GM19463 (cell line): ENCODE data around the gene FUT4.
A peak's percentile ranks its signal among the peaks of the same experiment; 100 is the strongest.
"Not testable (repeated sequence)": the region's sequence is repeated elsewhere in the genome, so short reads cannot be mapped to it uniquely, and the experiment has no call there.

Source experiments
- ATAC-seq: cut with Tn5 transposase; IDR thresholded peaks from one replicate; pipeline ENCODE4 v1.9.1; 2021; ENCODE audit warnings: mild to moderate bottlenecking, moderate library complexity; ENCODE audit not compliant: unreplicated experiment

The FUT4 gene

GRCh38 chr11:94563848-94564467 lies 20.2 kb downstream of the FUT4 start:
- ATAC-seq = no peak

GRCh38 chr11:94567181-94567670 lies 23.5 kb downstream of the FUT4 start, which contains the start of gene PIWIL4:
Gene PIWIL4 (plus strand): TSS chr11:94567368. CDS start chr11:94567519, 151 bp downstream.
- ATAC-seq = no peak

GRCh38 chr11:94568200-94568599 lies 24.5 kb downstream of the FUT4 start:
- no peak for ATAC-seq

GRCh38 chr11:94568717-94569116 lies 25.0 kb downstream of the FUT4 start:
- no peak for ATAC-seq

- ATAC-seq = not testable (repeated sequence)
These were observed 29.3 kb downstream of the FUT4 start for GRCh38 chr11:94572975-94573374.

- ATAC-seq = no peak
These were observed 30.7 kb downstream of the FUT4 start for GRCh38 chr11:94574193-94574961.

- no peak for ATAC-seq
These were observed 32.6 kb downstream of the FUT4 start for GRCh38 chr11:94576306-94576705.

- no peak for ATAC-seq
These were observed 34.1 kb downstream of the FUT4 start for GRCh38 chr11:94577841-94578240.

- ATAC-seq = peak; percentile 62
These were observed 38.2 kb downstream of the FUT4 start for GRCh38 chr11:94581926-94582325.

GRCh38 chr11:94583213-94583865 lies 39.6 kb downstream of the FUT4 start:
- no peak for ATAC-seq

GRCh38 chr11:94583866-94584500 lies 40.3 kb downstream of the FUT4 start:
- peak; percentile 58 for ATAC-seq

GRCh38 chr11:94584978-94585377 lies 41.3 kb downstream of the FUT4 start:
- ATAC-seq = no peak

- no peak for ATAC-seq
These were observed 41.7 kb downstream of the FUT4 start for GRCh38 chr11:94585399-94585798.

GRCh38 chr11:94586546-94586945 lies 42.8 kb downstream of the FUT4 start:
- ATAC-seq = no peak

GRCh38 chr11:94586978-94587377 lies 43.3 kb downstream of the FUT4 start:
- ATAC-seq = no peak

GRCh38 chr11:94588366-94588942 lies 44.7 kb downstream of the FUT4 start:
- ATAC-seq = peak; percentile 13

- ATAC-seq = no peak
These were observed 46.8 kb downstream of the FUT4 start for GRCh38 chr11:94590352-94591041.

GRCh38 chr11:94593030-94593429 lies 49.3 kb downstream of the FUT4 start:
- ATAC-seq = peak; percentile 80

- peak; percentile 36 for ATAC-seq
These were observed 51.4 kb downstream of the FUT4 start for GRCh38 chr11:94595076-94595475.

GRCh38 chr11:94597896-94598295 lies 54.2 kb downstream of the FUT4 start:
- no peak for ATAC-seq
